T-helper 17 cell (primary cell): Measurements from ENCODE around the gene RNF223. TPM values are rescaled to one million over a fixed set of nuclear protein-coding genes. Genes with fewer than 3 reads are reported as not detected.
A peak's percentile ranks its signal among the peaks of the same experiment; 100 is the strongest.

Source experiments
- ATAC-seq: fragments of 150-1000 bp; cut with Tn5 transposase; 2 replicates; pipeline ENCODE4 v1.10.0; 2021; ENCODE audit warnings: mild to moderate bottlenecking, moderate library complexity
- DNase-seq, 3 donors: peaks; one replicate each; pipeline versions ENCODE4 v3.0.0 to v3.0.0-alpha.2; 2020 to 2021
- H3K9me3 ChIP-seq: one replicate; pipeline ENCODE4 v1.7.0; 2013; ENCODE audit warnings: low read length, mild to moderate bottlenecking; ENCODE audit not compliant: control insufficient read depth, poor library complexity, severe bottlenecking
- H3K27ac Mint-ChIP-seq: one replicate; pipeline ENCODE4 v1.8.0; 2022; ENCODE audit warnings: mild to moderate bottlenecking, moderate library complexity, mixed read lengths
- H3K27me3 Mint-ChIP-seq: one replicate; pipeline ENCODE4 v1.8.0; 2022; ENCODE audit warnings: mixed read lengths
- H3K36me3 Mint-ChIP-seq: one replicate; pipeline ENCODE4 v1.8.0; 2022; ENCODE audit warnings: low read depth, mixed read lengths
- H3K4me1 Mint-ChIP-seq: one replicate; pipeline ENCODE4 v1.8.0; 2022; ENCODE audit warnings: mild to moderate bottlenecking, mixed read lengths
- H3K4me3 Mint-ChIP-seq: one replicate; pipeline ENCODE4 v1.8.0; 2022; ENCODE audit warnings: mild to moderate bottlenecking, moderate library complexity, mixed read lengths
- total RNA-seq, 4 donors: library from RNA in 2 of 4; stranded (reverse) in 2 of 4; gene quantifications; one replicate each; pipeline ENCODE4 v1.2.3 and lab custom pipeline; 2022 to 2026

Gene RNF223
- total RNA-seq, 2 donors from 2014 or later: not detected

DNA sequence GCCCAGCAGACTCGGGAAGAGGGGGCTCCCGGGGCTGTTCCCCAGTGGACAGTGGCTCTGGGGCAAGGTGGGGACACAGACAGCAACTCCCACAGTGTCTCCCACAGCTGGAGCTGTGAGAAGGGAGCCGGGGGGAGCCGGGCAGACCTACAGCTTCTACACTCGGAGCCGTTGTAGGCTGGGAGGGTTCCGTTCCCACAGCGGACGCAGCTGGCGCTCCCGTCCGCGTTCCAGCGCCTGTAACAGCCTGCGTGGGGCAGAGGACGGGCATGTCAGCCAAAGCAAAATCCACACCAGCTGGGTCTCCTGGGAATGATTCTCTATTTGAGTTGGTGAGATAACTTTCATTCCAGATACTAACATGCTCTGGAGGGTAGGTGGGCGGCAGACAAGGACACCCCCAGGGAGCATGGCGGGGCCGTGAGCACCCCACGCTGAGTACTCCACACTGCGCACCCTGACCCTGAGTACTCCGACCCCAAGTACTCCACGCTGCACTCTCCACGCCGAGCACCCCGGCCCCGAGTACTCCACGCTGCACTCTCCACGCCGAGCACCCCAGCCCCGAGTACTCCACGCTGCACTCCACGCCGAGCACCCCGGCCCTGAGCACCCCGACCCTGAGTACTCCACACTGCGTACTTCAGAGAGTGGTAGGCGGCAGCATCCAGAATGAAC, 13.4 kb upstream of the RNF223 start:
- H3K4me1 Mint-ChIP-seq: peaks cover 3% of the 10 kb centered on the region
- H3K36me3 Mint-ChIP-seq: no peaks in the 10 kb centered on the region
- no peak overlapping the region for H3K27ac Mint-ChIP-seq
- no peak for DNase-seq
- no peaks in the 10 kb centered on the region for H3K9me3 ChIP-seq
- H3K4me3 Mint-ChIP-seq: no peak overlapping the region
- H3K27me3 Mint-ChIP-seq: no peaks in the 10 kb centered on the region
- no peak for ATAC-seq

GRCh38 chr1:1086911-1087341, 12.8 kb upstream of the RNF223 start:
- no peaks in the 10 kb centered on the region for H3K27me3 Mint-ChIP-seq
- ATAC-seq: no peak
- no peak overlapping the region for H3K4me3 Mint-ChIP-seq
- H3K27ac Mint-ChIP-seq: no peak overlapping the region
- peaks cover 3% of the 10 kb centered on the region for H3K4me1 Mint-ChIP-seq
- DNase-seq: no peak
- H3K36me3 Mint-ChIP-seq: no peaks in the 10 kb centered on the region
- H3K9me3 ChIP-seq: no peaks in the 10 kb centered on the region

- H3K9me3 ChIP-seq: no peaks in the 10 kb centered on the region
- no peak overlapping the region for H3K27ac Mint-ChIP-seq
- H3K27me3 Mint-ChIP-seq: no peaks in the 10 kb centered on the region
- peaks cover 3% of the 10 kb centered on the region for H3K4me1 Mint-ChIP-seq
- H3K4me3 Mint-ChIP-seq: no peak overlapping the region
- no peak for DNase-seq
- no peak for ATAC-seq
- no peaks in the 10 kb centered on the region for H3K36me3 Mint-ChIP-seq
Measured at GRCh38 chr1:1085911-1086841, 12.1 kb upstream of the RNF223 start.

- H3K9me3 ChIP-seq: no peaks in the 10 kb centered on the region
- DNase-seq (no peak), ATAC-seq (no peak)
- Mint-ChIP-seq H3K36me3 (no peaks in the 10 kb centered on the region), H3K27me3 (no peaks in the 10 kb centered on the region), H3K27ac (no peak overlapping the region), H3K4me3 (no peak overlapping the region), H3K4me1 (peaks cover 3% of the 10 kb centered on the region)
Measured at GRCh38 chr1:1085171-1085841, 11.2 kb upstream of the RNF223 start.

- Mint-ChIP-seq H3K27ac (no peak overlapping the region), H3K36me3 (no peaks in the 10 kb centered on the region), H3K4me1 (peaks cover 1% of the 10 kb centered on the region), H3K27me3 (no peaks in the 10 kb centered on the region), H3K4me3 (no peak overlapping the region)
- H3K9me3 ChIP-seq: no peaks in the 10 kb centered on the region
- DNase-seq: no peak
- no peak for ATAC-seq
Measured at GRCh38 chr1:1084372-1085170, 10.5 kb upstream of the RNF223 start.

- Mint-ChIP-seq H3K4me3 (no peak overlapping the region), H3K4me1 (peaks cover 3% of the 10 kb centered on the region), H3K36me3 (no peaks in the 10 kb centered on the region), H3K27ac (no peak overlapping the region), H3K27me3 (no peaks in the 10 kb centered on the region)
- no peaks in the 10 kb centered on the region for H3K9me3 ChIP-seq
- ATAC-seq: no peak
- DNase-seq: no peak
Measured at GRCh38 chr1:1083416-1084371, 9.6 kb upstream of the RNF223 start.

GRCh38 chr1:1082776-1083415, 8.8 kb upstream of the RNF223 start:
- DNase-seq: no peak
- H3K27ac Mint-ChIP-seq: no peak overlapping the region
- H3K4me1 Mint-ChIP-seq: peaks cover 3% of the 10 kb centered on the region
- no peaks in the 10 kb centered on the region for H3K36me3 Mint-ChIP-seq
- no peaks in the 10 kb centered on the region for H3K27me3 Mint-ChIP-seq
- ATAC-seq: no peak
- no peak overlapping the region for H3K4me3 Mint-ChIP-seq
- no peaks in the 10 kb centered on the region for H3K9me3 ChIP-seq

DNA sequence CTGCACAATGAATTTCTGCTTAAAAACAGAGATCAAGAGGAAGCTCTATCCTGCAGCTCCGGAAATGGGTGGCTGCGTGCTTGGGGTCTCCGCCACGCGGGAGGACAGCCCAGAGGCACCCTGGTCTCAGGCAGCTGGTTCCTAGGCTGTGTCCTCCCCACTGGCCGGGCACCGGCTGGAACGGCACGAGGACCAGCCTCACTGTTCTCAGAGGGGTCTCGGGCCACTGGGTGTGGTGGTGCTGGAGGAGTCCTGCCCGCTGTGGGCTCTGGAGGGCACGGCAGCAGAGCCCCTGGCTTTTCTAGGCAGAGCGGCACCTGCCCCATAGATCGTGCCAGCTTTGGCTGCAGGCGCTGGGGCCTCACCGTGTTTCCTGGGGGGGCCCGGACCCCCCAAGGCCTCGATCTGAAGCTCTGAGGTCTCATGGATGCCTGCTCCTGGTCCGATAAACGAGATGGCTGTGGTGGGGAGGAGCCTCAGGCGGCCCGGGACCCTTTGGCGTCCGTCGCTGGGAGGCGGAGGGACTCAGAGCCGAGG, 8.2 kb upstream of the RNF223 start:
- peaks cover 3% of the 10 kb centered on the region for H3K4me1 Mint-ChIP-seq
- DNase-seq (no peak), ATAC-seq (no peak)
- H3K36me3 Mint-ChIP-seq: no peaks in the 10 kb centered on the region
- H3K27ac Mint-ChIP-seq: no peak overlapping the region
- no peaks in the 10 kb centered on the region for H3K9me3 ChIP-seq
- H3K27me3 Mint-ChIP-seq: no peaks in the 10 kb centered on the region
- no peak overlapping the region for H3K4me3 Mint-ChIP-seq

DNA sequence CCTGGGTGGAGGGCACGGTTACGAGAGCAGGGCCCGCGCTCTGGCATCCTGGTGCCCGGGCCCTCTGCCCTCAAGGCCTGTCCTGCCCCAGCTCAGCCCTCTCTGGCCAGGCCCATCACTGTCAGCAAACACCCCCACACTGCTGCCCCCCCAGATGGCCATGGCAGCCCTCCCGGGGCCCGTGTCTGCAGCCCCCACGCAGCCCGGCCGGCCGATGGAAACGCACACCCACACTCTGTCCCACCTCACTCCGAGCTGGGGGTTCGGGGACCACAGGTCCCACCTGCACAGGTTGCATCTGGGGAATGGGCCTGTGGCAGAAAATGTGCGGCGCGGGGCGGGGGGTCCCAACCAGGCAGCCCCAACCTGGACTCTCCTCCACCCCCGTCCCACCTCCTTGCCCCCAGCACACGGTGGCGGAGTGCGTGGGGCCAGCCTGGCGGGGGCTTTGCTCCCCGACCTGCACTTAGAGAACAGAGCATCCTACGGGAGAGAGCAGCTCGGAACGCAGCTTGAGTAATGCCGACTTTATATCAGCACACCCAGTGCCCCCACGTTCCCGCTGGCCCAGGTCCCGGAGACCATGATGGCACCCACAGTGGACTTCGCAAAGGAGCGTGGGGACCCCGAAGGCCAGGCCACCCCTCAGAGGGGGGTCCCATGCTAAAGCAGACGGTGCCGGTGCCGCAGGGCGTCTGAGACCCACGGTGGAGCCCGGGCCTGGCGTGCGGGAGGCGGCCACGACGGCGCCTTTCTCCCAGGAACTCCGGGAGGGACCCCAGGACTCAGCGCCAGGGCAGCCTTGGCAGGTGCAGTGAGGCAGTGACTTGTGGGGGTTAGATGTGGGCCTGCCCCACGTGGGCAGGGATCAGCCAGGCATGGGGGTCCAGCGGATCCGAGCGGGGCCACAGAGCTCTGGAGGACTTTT, 7.5 kb upstream of the RNF223 start:
- ATAC-seq: no peak
- peak in 1 of 3 donors; percentile 10 for DNase-seq
- Mint-ChIP-seq H3K36me3 (no peaks in the 10 kb centered on the region), H3K4me1 (peaks cover 3% of the 10 kb centered on the region), H3K4me3 (no peak overlapping the region), H3K27me3 (no peaks in the 10 kb centered on the region), H3K27ac (no peak overlapping the region)
- H3K9me3 ChIP-seq: no peaks in the 10 kb centered on the region

DNA sequence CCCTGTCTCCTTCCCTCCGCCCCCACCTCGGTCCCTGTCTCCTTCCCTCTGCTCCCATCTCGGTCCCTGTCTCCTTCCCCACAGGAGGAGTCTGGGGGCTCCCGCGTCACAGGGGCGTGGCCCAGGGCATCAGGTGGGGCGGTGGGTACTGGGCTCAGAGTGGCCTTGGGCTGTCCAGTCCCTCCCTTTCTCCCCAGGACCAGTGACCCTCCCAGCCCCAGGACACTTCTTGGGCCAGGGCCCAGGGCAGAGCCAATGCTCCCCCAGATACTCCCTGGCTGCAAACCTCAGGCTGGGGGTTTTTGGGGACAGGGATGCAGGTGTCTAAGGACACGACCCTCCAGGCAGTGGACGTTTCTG, 6.8 kb upstream of the RNF223 start:
- no peaks in the 10 kb centered on the region for H3K9me3 ChIP-seq
- ATAC-seq: no peak
- H3K27me3 Mint-ChIP-seq: no peaks in the 10 kb centered on the region
- H3K27ac Mint-ChIP-seq: no peak overlapping the region
- DNase-seq: no peak
- no peaks in the 10 kb centered on the region for H3K36me3 Mint-ChIP-seq
- H3K4me3 Mint-ChIP-seq: no peak overlapping the region
- peaks cover 3% of the 10 kb centered on the region for H3K4me1 Mint-ChIP-seq
